Measurements from ENCODE around the gene NFATC3. TPM values are rescaled to one million over a fixed set of nuclear protein-coding genes. Genes with fewer than 3 reads are reported as not detected.

Gene NFATC3
- total RNA-seq, 1 donor from 2014 or later: 22.9 TPM

- DNase-seq (ENCODE audit: low spot score): no peak
- intact Hi-C loops (cut with DNase I): no loop called here
Measured at GRCh38 chr16:68252383-68252782, 167.2 kb downstream of the NFATC3 start.

GRCh38 chr16:68253721-68254120 lies 168.6 kb downstream of the NFATC3 start:
- intact Hi-C loops (cut with DNase I): no loop called here

GRCh38 chr16:68255712-68256111 lies 170.5 kb downstream of the NFATC3 start:
- intact Hi-C loops (cut with DNase I): no loop called here
- no peak for DNase-seq (ENCODE audit: low spot score)

More at GRCh38 chr16:68253721-68254120, 168.6 kb downstream of the NFATC3 start:
- DNase-seq (ENCODE audit: low spot score): no peak

GRCh38 chr16:68257251-68257905 lies 172.2 kb downstream of the NFATC3 start:
- intact Hi-C loops (cut with DNase I): no loop called here
- no peak for DNase-seq (ENCODE audit: low spot score)

- intact Hi-C loops (cut with DNase I): no loop called here
- no peak for DNase-seq (ENCODE audit: low spot score)
Measured at GRCh38 chr16:68257906-68258800, 173.0 kb downstream of the NFATC3 start.

GRCh38 chr16:68259007-68259825 lies 174.0 kb downstream of the NFATC3 start:
- no peak for DNase-seq (ENCODE audit: low spot score)
- intact Hi-C loops (cut with DNase I): no loop called here

- DNase-seq (ENCODE audit: low spot score): no peak
- intact Hi-C loops (cut with DNase I): loop anchor here (1.0 to 5.0 kb wide), 3 partner anchors 17 to 48 kb away; partner anchors contain the start of gene PRMT7
Measured at GRCh38 chr16:68263559-68264127, 178.5 kb downstream of the NFATC3 start.

- DNase-seq (ENCODE audit: low spot score): peak; percentile 91
- intact Hi-C loops (cut with DNase I): loop anchor here (1.0 to 5.0 kb wide), 3 partner anchors 18 to 47 kb away; partner anchors contain the start of gene PRMT7
Measured at GRCh38 chr16:68264128-68265077, 179.2 kb downstream of the NFATC3 start, which contains the start of gene SLC7A6. SLC7A6 (plus strand) TSS chr16:68264526; CDS start chr16:68274727, 10,201 bp downstream.

GRCh38 chr16:68265078-68265920 lies 180.1 kb downstream of the NFATC3 start:
- intact Hi-C loops (cut with DNase I): loop anchor here (2.0 kb wide), 1 partner anchor 18 kb away; no protein-coding TSS in a partner anchor

GRCh38 chr16:68267612-68268405 lies 182.6 kb downstream of the NFATC3 start:
- intact Hi-C loops (cut with DNase I): no loop called here
- DNase-seq (ENCODE audit: low spot score): no peak

More at GRCh38 chr16:68265078-68265920, 180.1 kb downstream of the NFATC3 start:
- DNase-seq (ENCODE audit: low spot score): peak; percentile 79

- intact Hi-C loops (cut with DNase I): no loop called here
- DNase-seq (ENCODE audit: low spot score): no peak
Measured at GRCh38 chr16:68269793-68270192, 184.6 kb downstream of the NFATC3 start.

- intact Hi-C loops (cut with DNase I): no loop called here
- DNase-seq (ENCODE audit: low spot score): no peak
Measured at GRCh38 chr16:68270353-68270752, 185.2 kb downstream of the NFATC3 start.

GRCh38 chr16:68272507-68273209 lies 187.5 kb downstream of the NFATC3 start:
- DNase-seq (ENCODE audit: low spot score): no peak
- intact Hi-C loops (cut with DNase I): no loop called here

- DNase-seq (ENCODE audit: low spot score): no peak
- intact Hi-C loops (cut with DNase I): no loop called here
Measured at GRCh38 chr16:68273459-68273858, 188.3 kb downstream of the NFATC3 start.

- no peak for DNase-seq (ENCODE audit: low spot score)
- intact Hi-C loops (cut with DNase I): no loop called here
Measured at GRCh38 chr16:68273896-68274295, 188.7 kb downstream of the NFATC3 start.

GRCh38 chr16:68274441-68274840 lies 189.3 kb downstream of the NFATC3 start:
- no peak for DNase-seq (ENCODE audit: low spot score)
- intact Hi-C loops (cut with DNase I): no loop called here
